Thyroid gland (tissue), 4 donors: ENCODE results near the gene COL27A1. TPM values are rescaled to one million over a fixed set of nuclear protein-coding genes. Genes with fewer than 3 reads are reported as not detected.

Source experiments
- DNase-seq, 2 donors: peaks; one replicate each; pipeline ENCODE4 v3.0.0-alpha.2; 2019
- H3K27ac ChIP-seq, 3 donors: fragments of 200-600 bp; sonication (generic); 1 replicate in 2 of 3; 2 replicates in 1 of 3; pipeline ENCODE4 v1.5.1; 2016 to 2019; ENCODE audit warnings: mild to moderate bottlenecking in 1 of 3, moderate library complexity in 1 of 3
- H3K27me3 ChIP-seq: fragments of 200-600 bp; sonication (generic); one replicate; pipeline ENCODE4 v1.5.1; 2019
- H3K36me3 ChIP-seq, 2 donors: fragments of 200-600 bp; sonication (generic); one replicate each; pipeline ENCODE4 v1.5.1; 2016 to 2019
- H3K4me1 ChIP-seq, 2 donors: fragments of 200-600 bp; sonication (generic); one replicate each; pipeline ENCODE4 v1.5.1; 2017 to 2019
- H3K4me3 ChIP-seq, 3 donors: fragments of 200-600 bp; sonication (generic); replicated peaks in 1 of 3; 1 replicate in 2 of 3; 2 replicates in 1 of 3; pipeline ENCODE4 v1.5.1; 2016; ENCODE audit warnings: mild to moderate bottlenecking in 1 of 3
- H3K9me3 ChIP-seq: fragments of 200-600 bp; sonication (generic); one replicate; pipeline ENCODE4 v1.5.1; 2017
- CTCF ChIP-seq, 6 experiments: fragments of 200-600 bp in 3 of 6; fragments of 450-650 bp in 3 of 6; sonication (generic) in 3 of 6; IDR thresholded peaks; one replicate each; pipeline ENCODE4 v1.5.1; 2016 to 2019; ENCODE audit warnings: antibody characterized with exemption in 6 of 6, mild to moderate bottlenecking in 2 of 6, inconsistent platforms in 1 of 6, moderate library complexity in 1 of 6
- POLR2A ChIP-seq, 2 donors: fragments of 450-650 bp; IDR thresholded peaks; one replicate each; pipeline ENCODE4 v1.6.1; 2017; ENCODE audit warnings: antibody characterized with exemption in 2 of 2, mild to moderate bottlenecking in 2 of 2, moderate library complexity in 1 of 2
- WGBS, 2 donors: methylation state at CpG; one replicate each; pipeline ENCODE4 v1.1.5; 2017; 5-methylcytosine and 5-hydroxymethylcytosine counted together
- intact Hi-C: fragments of 100-400 bp; cut with DNase I; formaldehyde crosslinking; loops from one replicate; pipeline ENCODE4 v1.15.1; 2023
- total RNA-seq, 4 donors: library from RNA; depleted of rRNA; stranded (reverse); fragments of >200 nt; gene quantifications; one replicate each; pipeline ENCODE4 v1.2.3, GENCODE V29; 2016

COL27A1 gene
- total RNA-seq, 4 donors from 2014 or later, result 6.7 to 32.5 (median 10.6) TPM

GRCh38 chr9:114184866-114185265 is 29.5 kb downstream of the COL27A1 start:
- no peak overlapping the region for H3K27ac ChIP-seq
- no peaks in the 10 kb centered on the region for H3K27me3 ChIP-seq
- H3K4me3 ChIP-seq, result no peak overlapping the region
- WGBS, 2 donors, result 92 to 100% methylated on average over 2 of the region's 2 CpGs
- H3K9me3 ChIP-seq, result no peaks in the 10 kb centered on the region
- TF ChIP-seq POLR2A (IDR thresholded peaks at IDR 0.05) (no peak), CTCF (IDR thresholded peaks at IDR 0.05) (no peak)
- no peak for DNase-seq
- H3K4me1 ChIP-seq, result no peaks in the 10 kb centered on the region
- intact Hi-C loops, result no loop called here
- H3K36me3 ChIP-seq, result no peaks in the 10 kb centered on the region

GRCh38 chr9:114185570-114186490 is 30.5 kb downstream of the COL27A1 start:
- 83 to 95% methylated on average over 9 to 11 of the region's 11 CpGs for WGBS, 2 donors
- H3K4me1 ChIP-seq, result no peaks in the 10 kb centered on the region
- no peaks in the 10 kb centered on the region for H3K36me3 ChIP-seq
- DNase-seq, result no peak
- intact Hi-C loops, result no loop called here
- H3K27me3 ChIP-seq, result no peaks in the 10 kb centered on the region
- no peak overlapping the region for H3K4me3 ChIP-seq
- no peak for TF ChIP-seq CTCF (IDR thresholded peaks at IDR 0.05)
- TF ChIP-seq POLR2A (IDR thresholded peaks at IDR 0.05), result no peak
- no peak overlapping the region for H3K27ac ChIP-seq
- no peaks in the 10 kb centered on the region for H3K9me3 ChIP-seq

GRCh38 chr9:114186605-114187289 is 31.4 kb downstream of the COL27A1 start:
- intact Hi-C loops, result no loop called here
- 89 to 91% methylated on average over 5 of the region's 5 CpGs for WGBS, 2 donors
- Histone ChIP-seq H3K36me3 (no peaks in the 10 kb centered on the region), H3K4me1 (no peaks in the 10 kb centered on the region), H3K27ac (no peak overlapping the region), H3K4me3 (no peak overlapping the region), H3K9me3 (no peaks in the 10 kb centered on the region), H3K27me3 (no peaks in the 10 kb centered on the region)
- TF ChIP-seq POLR2A (IDR thresholded peaks at IDR 0.05) (no peak), CTCF (IDR thresholded peaks at IDR 0.05) (no peak)
- no peak for DNase-seq

GRCh38 chr9:114187827-114188226 is 32.5 kb downstream of the COL27A1 start:
- no peak for DNase-seq
- TF ChIP-seq CTCF (IDR thresholded peaks at IDR 0.05) (no peak), POLR2A (IDR thresholded peaks at IDR 0.05) (no peak)
- H3K36me3 ChIP-seq, result no peaks in the 10 kb centered on the region
- no peaks in the 10 kb centered on the region for H3K9me3 ChIP-seq
- WGBS, 2 donors, result 97 to 100% methylated on average over 2 to 3 of the region's 3 CpGs
- no peak overlapping the region for H3K4me3 ChIP-seq
- no peaks in the 10 kb centered on the region for H3K27me3 ChIP-seq
- no peak overlapping the region for H3K27ac ChIP-seq
- no peaks in the 10 kb centered on the region for H3K4me1 ChIP-seq
- intact Hi-C loops, result no loop called here
